GM18861 (cell line): Measurements from ENCODE around the gene AAGAB.
"Not testable (repeated sequence)": the region's sequence is repeated elsewhere in the genome, so short reads cannot be mapped to it uniquely, and the experiment has no call there.

Experiments
- ATAC-seq: cut with Tn5 transposase; IDR thresholded peaks from one replicate; pipeline ENCODE4 v1.9.1; 2021; ENCODE audit not compliant: unreplicated experiment

The AAGAB gene

GRCh38 chr15:67154249-67154648 is 100.2 kb downstream of the AAGAB start:
- ATAC-seq: no peak

GRCh38 chr15:67153044-67153443 is 101.4 kb downstream of the AAGAB start:
- ATAC-seq: not testable (repeated sequence)

GRCh38 chr15:67152429-67152828 is 102.0 kb downstream of the AAGAB start:
- no peak for ATAC-seq
